Right lobe of liver (tissue), 6 donors: ENCODE measurements around the gene TTBK2. TPM values are rescaled to one million over a fixed set of nuclear protein-coding genes. Genes with fewer than 3 reads are reported as not detected.

Experiments
- ATAC-seq, 4 donors: fragments of 200-7000 bp; cut with Tn5 transposase; one replicate each; pipeline ENCODE4 v1.9.1; 2020; ENCODE audit warnings: mild to moderate bottlenecking in 4 of 4, moderate library complexity in 4 of 4
- DNase-seq, 3 donors: peaks; one replicate each; pipeline ENCODE4 v3.0.0-alpha.2; 2020
- H3K27ac ChIP-seq, 3 donors: fragments of 200-600 bp; one replicate each; pipeline ENCODE4 v1.8.0; 2022
- H3K27me3 ChIP-seq, 2 donors: fragments of 200-600 bp; one replicate each; pipeline ENCODE4 v1.8.0; 2022
- H3K36me3 ChIP-seq, 4 donors: fragments of 200-600 bp; sonication (generic) in 1 of 4; one replicate each; pipeline versions ENCODE4 v1.5.1 to v1.8.0; 2017 to 2022; ENCODE audit warnings: control low read depth in 1 of 4
- H3K4me1 ChIP-seq, 4 donors: fragments of 200-600 bp; sonication (generic) in 1 of 4; one replicate each; pipeline versions ENCODE4 v1.5.1 to v1.8.0; 2017 to 2022; ENCODE audit warnings: control low read depth in 1 of 4
- H3K4me3 ChIP-seq, 3 donors: fragments of 200-600 bp; one replicate each; pipeline ENCODE4 v1.8.0; 2022
- H3K9me3 ChIP-seq, 4 donors: fragments of 200-600 bp; sonication (generic) in 1 of 4; one replicate each; pipeline versions ENCODE4 v1.5.1 to v1.8.0; 2017 to 2022; ENCODE audit warnings: control low read depth in 1 of 4
- CTCF ChIP-seq, 4 donors: fragments of 200-600 bp in 3 of 4; fragments of 450-650 bp in 1 of 4; IDR thresholded peaks; one replicate each; pipeline versions ENCODE4 v1.5.1 to v1.8.0; 2016 to 2022; ENCODE audit warnings: antibody characterized with exemption in 4 of 4, mild to moderate bottlenecking in 2 of 4
- POLR2A ChIP-seq: fragments of 450-650 bp; IDR thresholded peaks from one replicate; pipeline ENCODE4 v1.6.1; 2017; ENCODE audit warnings: antibody characterized with exemption, mild to moderate bottlenecking
- WGBS: methylation state at CpG from one replicate; pipeline ENCODE4 v1.1.6; 2018; ENCODE audit warnings: low coverage, low lambda C conversion rate; ENCODE audit not compliant: insufficient coverage; ENCODE audit errors: missing lambda C conversion rate; 5-methylcytosine and 5-hydroxymethylcytosine counted together
- intact Hi-C, 2 donors: fragments of 100-400 bp; cut with DNase I; formaldehyde crosslinking; loops; one replicate each; pipeline versions ENCODE4 v1.11.2 to v1.14.1; 2022
- total RNA-seq, 6 experiments: library from RNA; depleted of rRNA in 2 of 6; stranded (reverse); fragments of >200 nt in 2 of 6; fragmentation: NEBNext Ultra II Directional in 3 of 6; extraction: Animal tissue kit (Norgen Biotek cat#: 25700) in 3 of 6; gene quantifications; one replicate each; pipeline versions ENCODE4 v1.1.0 to v1.2.4, GENCODE V29; 2016 to 2023
- donor health status: DM: no; HTN: yes; CAD: no.
- donor health status: DM: no; HTN: no; CAD: no.
- donor health status: DM: no; HTN: no; CAD: no.
- donor health status: DM: no; HTN: yes; CAD: no.
- donor health status: DM: no; HTN: yes; CAD: no.

The TTBK2 gene
- total RNA-seq, 6 experiments from 2014 or later = 4.9 to 6.8 (median 5.5) TPM

GRCh38 chr15:42876224-42876623 is 44.4 kb downstream of the TTBK2 start:
- no peaks in the 10 kb centered on the region for H3K27me3 ChIP-seq

GRCh38 chr15:42868683-42869082 is 51.9 kb downstream of the TTBK2 start:
- no peak overlapping the region for H3K4me3 ChIP-seq
- H3K4me1 ChIP-seq = peaks cover 0 to 6% (median 0%) of the 10 kb centered on the region in 4 donors
- TF ChIP-seq POLR2A (no peak), CTCF (IDR thresholded peaks at IDR 0.05) (no peak)
- no peaks in the 10 kb centered on the region for H3K27me3 ChIP-seq
- ATAC-seq (no peak), DNase-seq (no peak)
- WGBS = 94% methylated on average over 2 of the region's 2 CpGs
- intact Hi-C loops = no loop called here
- H3K36me3 ChIP-seq = no peaks in the 10 kb centered on the region
- no peaks in the 10 kb centered on the region for H3K9me3 ChIP-seq
- no peak overlapping the region for H3K27ac ChIP-seq

More at GRCh38 chr15:42876224-42876623, 44.4 kb downstream of the TTBK2 start:
- Histone ChIP-seq H3K4me1 (no peaks in the 10 kb centered on the region), H3K4me3 (no peak overlapping the region), H3K36me3 (no peaks in the 10 kb centered on the region), H3K9me3 (no peaks in the 10 kb centered on the region), H3K27ac (no peak overlapping the region)
- no peak for DNase-seq
- TF ChIP-seq POLR2A = no peak
- TF ChIP-seq CTCF (IDR thresholded peaks at IDR 0.05) = no peak
- no peak for ATAC-seq
- intact Hi-C loops = no loop called here

- TF ChIP-seq CTCF (IDR thresholded peaks at IDR 0.05) (no peak), POLR2A (no peak)
- Histone ChIP-seq H3K9me3 (no peaks in the 10 kb centered on the region), H3K36me3 (no peaks in the 10 kb centered on the region), H3K4me1 (peaks cover 0 to 13% (median 2%) of the 10 kb centered on the region in 4 donors), H3K4me3 (no peak overlapping the region), H3K27ac (no peak overlapping the region), H3K27me3 (no peaks in the 10 kb centered on the region)
- ATAC-seq (peak; percentile 67 to 80 (median 74)), DNase-seq (no peak)
- intact Hi-C loops = no loop called here
- 40% methylated on average over 2 of the region's 2 CpGs for WGBS
Observed at GRCh38 chr15:42863572-42864239, 56.9 kb downstream of the TTBK2 start.

- 94% methylated on average over 2 of the region's 2 CpGs for WGBS
- peaks cover 0 to 10% (median 2%) of the 10 kb centered on the region in 4 donors for H3K4me1 ChIP-seq
Observed at GRCh38 chr15:42858999-42859789, 61.4 kb downstream of the TTBK2 start.

More at GRCh38 chr15:42858999-42859789, 61.4 kb downstream of the TTBK2 start:
- ATAC-seq (no peak), DNase-seq (no peak)
- TF ChIP-seq CTCF (IDR thresholded peaks at IDR 0.05) (no peak), POLR2A (no peak)
- intact Hi-C loops = no loop called here
- no peaks in the 10 kb centered on the region for H3K27me3 ChIP-seq
- no peaks in the 10 kb centered on the region for H3K9me3 ChIP-seq
- H3K27ac ChIP-seq = no peak overlapping the region
- no peaks in the 10 kb centered on the region for H3K36me3 ChIP-seq
- no peak overlapping the region for H3K4me3 ChIP-seq
